Adrenal gland (tissue), 12 donors: ENCODE results near the gene SIAH3. TPM values are rescaled to one million over a fixed set of nuclear protein-coding genes. Genes with fewer than 3 reads are reported as not detected.

Experiments
- DNase-seq, 7 donors: peaks; one replicate each; pipeline ENCODE4 v3.0.0-alpha.2; 2019 to 2020
- H3K27ac ChIP-seq, 5 donors: fragments of 200-600 bp; sonication (generic) in 4 of 5; 1 replicate in 3 of 5; 2 replicates in 2 of 5; pipeline versions ENCODE4 v1.5.1 to v1.8.0; 2016 to 2020; ENCODE audit warnings: mild to moderate bottlenecking in 1 of 5
- H3K27me3 ChIP-seq: fragments of 200-600 bp; 2 replicates; pipeline ENCODE4 v1.8.0; 2021
- H3K36me3 ChIP-seq, 2 donors: fragments of 200-600 bp; replicated peaks in 1 of 2; 1 replicate in 1 of 2; 2 replicates in 1 of 2; pipeline versions ENCODE4 v1.5.1 to v1.8.0; 2018 to 2022
- H3K4me1 ChIP-seq, 2 donors: fragments of 200-600 bp; replicated peaks in 1 of 2; 1 replicate in 1 of 2; 2 replicates in 1 of 2; pipeline versions ENCODE4 v1.5.1 to v1.8.0; 2018 to 2021
- H3K4me3 ChIP-seq, 4 donors: fragments of 200-600 bp; sonication (generic) in 3 of 4; one replicate each; pipeline ENCODE4 v1.5.1; 2016 to 2018
- H3K9me3 ChIP-seq, 3 donors: fragments of 200-600 bp; sonication (generic) in 1 of 3; replicated peaks in 1 of 3; 1 replicate in 2 of 3; 2 replicates in 1 of 3; pipeline versions ENCODE4 v1.5.1 to v1.8.0; 2016 to 2021
- POLR2A ChIP-seq, 2 donors: fragments of 450-650 bp; IDR thresholded peaks; one replicate each; pipeline ENCODE4 v1.6.1; 2017; ENCODE audit warnings: antibody characterized with exemption in 2 of 2, mild to moderate bottlenecking in 2 of 2, moderate library complexity in 1 of 2
- WGBS, 4 donors: extraction: QIAGEN DNeasy Blood & Tissue Kit in 2 of 4; methylation state at CpG; one replicate each; pipeline versions ENCODE4 v1.1.5 to v1.1.7; 2013 to 2017; 5-methylcytosine and 5-hydroxymethylcytosine counted together
- intact Hi-C, 2 donors: fragments of 100-400 bp; cut with DNase I; formaldehyde crosslinking; loops; one replicate each; pipeline versions ENCODE4 v1.14.1 to v1.15.0; 2022 to 2023
- polyA plus RNA-seq, 3 donors: library from polyadenylated mRNA; stranded (reverse); fragments of 200-250 nt in 2 of 3; fragments of 350-450 nt in 1 of 3; fragmentation: Illumina TruSeq in 1 of 3; extraction: RNeasy Lipid Tissue Mini Kit (QIAGEN cat#74804) in 1 of 3; gene quantifications; one replicate each; pipeline ENCODE4 v1.2.3, GENCODE V29; 2013 to 2014
- total RNA-seq, 9 donors: library from RNA; depleted of rRNA in 4 of 9; stranded (reverse); fragments of >200 nt in 4 of 9; fragments of 120-200 nt in 1 of 9; fragmentation: NEBNext Ultra II Directional in 1 of 9; extraction: Animal tissue kit (Norgen Biotek cat#: 25700) in 1 of 9; gene quantifications; one replicate each; pipeline versions ENCODE4 v1.1.0 to v1.2.4, GENCODE V29; 2013 to 2023
- TF ChIP-seq, protein P1 (sequence below), 6 experiments: fragments of 450-650 bp in 4 of 6; fragments of 200-600 bp in 2 of 6; sonication (generic) in 1 of 6; IDR thresholded peaks; 1 replicate in 5 of 6; 2 replicates in 1 of 6; pipeline versions ENCODE4 v1.5.1 to v1.8.0; 2016 to 2021; ENCODE audit warnings: antibody characterized with exemption in 6 of 6, mild to moderate bottlenecking in 2 of 6, moderate library complexity in 1 of 6
- donor health status: healthy with polysubstance abuse.
- donor health status: Bipolar disorder and iron deficiency.
- donor health status: DM: yes; HTN: yes; CAD: no.
- donor health status: DM: no; HTN: no; CAD: no.
- donor health status: DM: no; HTN: no; CAD: no.
- donor health status: DM: yes; HTN: yes; CAD: no.

The SIAH3 gene
- total and polyA plus RNA-seq, 12 donors = 0.03 to 0.64 (median 0.24) TPM

DNA sequence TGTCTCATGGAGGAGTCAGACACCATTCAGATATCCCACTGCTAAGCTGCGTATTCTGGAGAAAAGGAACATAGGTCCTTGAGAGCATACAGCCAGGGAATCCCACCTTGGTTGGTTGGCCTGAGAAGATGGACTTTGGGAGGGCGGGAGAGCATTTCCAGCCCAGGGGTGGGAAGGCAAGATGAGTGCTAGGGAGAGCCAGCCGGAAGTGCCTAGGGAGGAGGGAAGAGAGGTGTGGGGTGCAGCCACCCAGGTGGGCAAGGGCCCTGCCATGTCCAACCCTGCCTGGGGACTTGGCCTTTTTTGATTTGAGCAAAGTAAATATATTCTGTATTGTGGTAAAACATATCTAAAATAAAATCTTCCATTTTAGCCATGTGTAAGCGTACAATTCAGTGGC lies 19.7 kb downstream of the SIAH3 start:
- WGBS, 4 donors = 94 to 97% (median 95%) methylated on average over 4 of the region's 4 CpGs

DNA sequence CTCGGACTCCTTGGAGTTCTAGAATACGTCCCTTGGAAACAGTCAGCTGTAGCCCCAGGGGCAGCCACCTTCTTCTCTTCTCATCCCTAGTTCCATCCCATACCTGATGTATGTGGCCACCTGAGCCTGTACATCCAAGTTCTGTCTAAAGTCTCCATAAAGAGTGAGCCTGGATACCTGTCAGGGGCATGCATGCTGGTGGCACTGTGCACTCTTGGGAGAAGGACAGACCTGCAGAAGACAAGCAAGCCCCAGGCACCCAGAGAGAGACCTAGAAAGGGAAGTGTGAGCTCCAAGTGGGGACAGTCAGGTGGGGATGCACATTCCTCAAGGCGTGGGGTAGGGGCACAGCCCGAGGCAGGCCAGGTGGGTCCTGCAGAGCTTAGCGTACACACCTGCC lies 21.4 kb downstream of the SIAH3 start:
- WGBS, 4 donors = 87 to 96% (median 90%) methylated on average over 5 of the region's 5 CpGs
- no peak for TF ChIP-seq POLR2A (IDR thresholded peaks at IDR 0.05)
- TF ChIP-seq, protein P1, sequence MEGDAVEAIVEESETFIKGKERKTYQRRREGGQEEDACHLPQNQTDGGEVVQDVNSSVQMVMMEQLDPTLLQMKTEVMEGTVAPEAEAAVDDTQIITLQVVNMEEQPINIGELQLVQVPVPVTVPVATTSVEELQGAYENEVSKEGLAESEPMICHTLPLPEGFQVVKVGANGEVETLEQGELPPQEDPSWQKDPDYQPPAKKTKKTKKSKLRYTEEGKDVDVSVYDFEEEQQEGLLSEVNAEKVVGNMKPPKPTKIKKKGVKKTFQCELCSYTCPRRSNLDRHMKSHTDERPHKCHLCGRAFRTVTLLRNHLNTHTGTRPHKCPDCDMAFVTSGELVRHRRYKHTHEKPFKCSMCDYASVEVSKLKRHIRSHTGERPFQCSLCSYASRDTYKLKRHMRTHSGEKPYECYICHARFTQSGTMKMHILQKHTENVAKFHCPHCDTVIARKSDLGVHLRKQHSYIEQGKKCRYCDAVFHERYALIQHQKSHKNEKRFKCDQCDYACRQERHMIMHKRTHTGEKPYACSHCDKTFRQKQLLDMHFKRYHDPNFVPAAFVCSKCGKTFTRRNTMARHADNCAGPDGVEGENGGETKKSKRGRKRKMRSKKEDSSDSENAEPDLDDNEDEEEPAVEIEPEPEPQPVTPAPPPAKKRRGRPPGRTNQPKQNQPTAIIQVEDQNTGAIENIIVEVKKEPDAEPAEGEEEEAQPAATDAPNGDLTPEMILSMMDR (IDR thresholded peaks at IDR 0.05) = no peak
- DNase-seq = no peak
- intact Hi-C loops = no loop called here
- Histone ChIP-seq H3K27me3 (no peaks in the 10 kb centered on the region), H3K4me1 (peaks cover 0 to 14% of the 10 kb centered on the region in 2 donors), H3K9me3 (no peaks in the 10 kb centered on the region), H3K27ac (no peak overlapping the region), H3K4me3 (no peak overlapping the region), H3K36me3 (no peaks in the 10 kb centered on the region)

More for the DNA sequence above, 19.7 kb downstream of the SIAH3 start:
- intact Hi-C loops = no loop called here
- H3K4me1 ChIP-seq = peaks cover 0 to 14% of the 10 kb centered on the region in 2 donors
- H3K27ac ChIP-seq = no peak overlapping the region
- peak in 1 of 7 donors; percentile 11 for DNase-seq
- TF ChIP-seq, protein P1 (IDR thresholded peaks at IDR 0.05) = no peak
- no peak for TF ChIP-seq POLR2A (IDR thresholded peaks at IDR 0.05)
- H3K27me3 ChIP-seq = no peaks in the 10 kb centered on the region
- no peak overlapping the region for H3K4me3 ChIP-seq
- H3K9me3 ChIP-seq = no peaks in the 10 kb centered on the region
- no peaks in the 10 kb centered on the region for H3K36me3 ChIP-seq

DNA sequence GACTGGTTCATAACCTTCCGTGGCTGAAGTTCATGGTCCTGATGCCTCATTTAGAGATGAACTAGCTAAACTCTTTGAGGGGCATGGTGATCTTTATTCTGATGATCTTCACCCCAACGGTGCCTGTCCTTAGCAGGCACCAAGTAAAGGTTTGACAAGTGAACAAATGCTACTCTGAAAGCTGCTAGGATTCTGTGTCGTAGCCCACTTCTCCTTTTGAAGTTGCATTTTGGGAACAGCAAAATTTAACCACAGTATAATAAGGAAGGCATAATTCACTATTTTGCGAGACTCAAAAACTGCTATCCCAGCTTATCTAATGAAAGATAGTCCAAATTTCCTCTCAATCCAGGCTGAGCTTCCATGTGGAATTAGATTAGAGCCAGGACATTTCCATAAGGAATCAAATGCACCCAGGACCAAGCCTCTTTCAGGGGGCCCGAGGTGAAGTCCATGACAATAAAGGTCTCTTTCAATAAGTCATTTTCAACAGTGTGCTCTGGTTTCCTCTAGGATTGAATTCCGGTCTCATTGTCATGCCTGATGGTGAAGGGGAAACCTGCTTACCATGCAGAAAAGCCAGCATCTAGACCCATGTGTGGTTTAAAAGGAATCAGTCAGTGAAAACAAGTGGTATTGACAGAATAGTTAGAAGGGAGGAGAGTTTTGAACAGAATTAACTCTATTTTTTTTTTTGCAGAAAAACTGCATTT lies 23.1 kb downstream of the SIAH3 start:
- Histone ChIP-seq H3K27me3 (no peaks in the 10 kb centered on the region), H3K27ac (no peak overlapping the region), H3K36me3 (no peaks in the 10 kb centered on the region), H3K4me1 (peaks cover 6 to 8% of the 10 kb centered on the region in 2 donors), H3K9me3 (no peaks in the 10 kb centered on the region), H3K4me3 (no peak overlapping the region)
- TF ChIP-seq POLR2A (IDR thresholded peaks at IDR 0.05) = no peak
- TF ChIP-seq, protein P1 (IDR thresholded peaks at IDR 0.05) = no peak
- WGBS, 4 donors = 67 to 76% (median 72%) methylated on average over 6 of the region's 6 CpGs
- DNase-seq = no peak
- intact Hi-C loops = no loop called here

DNA sequence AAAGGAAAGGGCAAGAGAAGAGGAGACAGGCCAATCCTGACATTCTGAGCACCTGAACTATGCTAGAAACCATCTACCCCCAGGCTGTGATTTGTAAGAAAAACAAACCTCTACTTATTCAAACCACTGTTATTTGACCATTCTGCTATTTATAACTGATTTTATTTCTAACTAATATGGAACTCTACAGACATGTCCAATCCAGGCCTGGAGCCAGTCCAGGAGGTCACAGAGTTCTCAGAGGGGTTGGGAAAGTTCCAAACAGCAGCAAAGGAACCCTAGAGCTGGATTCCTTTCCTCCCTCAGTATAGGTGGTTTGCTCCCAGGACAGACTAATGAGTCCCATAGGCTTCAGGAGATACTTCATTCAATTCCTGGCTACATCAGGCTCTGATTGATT lies 24.2 kb downstream of the SIAH3 start:
- Histone ChIP-seq H3K36me3 (no peaks in the 10 kb centered on the region), H3K9me3 (no peaks in the 10 kb centered on the region), H3K27me3 (no peaks in the 10 kb centered on the region), H3K4me1 (peaks cover 8 to 10% of the 10 kb centered on the region in 2 donors), H3K27ac (no peak overlapping the region), H3K4me3 (no peak overlapping the region)
- peak in 4 of 7 donors; percentile 51 to 78 (median 69) for DNase-seq
- no peak for TF ChIP-seq POLR2A (IDR thresholded peaks at IDR 0.05)
- TF ChIP-seq, protein P1 (IDR thresholded peaks at IDR 0.05) = no peak
- intact Hi-C loops = no loop called here
